ENCODE results near the gene BICD2.

GRCh38 chr9:92666236-92666635 lies 98.4 kb downstream of the BICD2 start:
- TF ChIP-seq, protein P1, sequence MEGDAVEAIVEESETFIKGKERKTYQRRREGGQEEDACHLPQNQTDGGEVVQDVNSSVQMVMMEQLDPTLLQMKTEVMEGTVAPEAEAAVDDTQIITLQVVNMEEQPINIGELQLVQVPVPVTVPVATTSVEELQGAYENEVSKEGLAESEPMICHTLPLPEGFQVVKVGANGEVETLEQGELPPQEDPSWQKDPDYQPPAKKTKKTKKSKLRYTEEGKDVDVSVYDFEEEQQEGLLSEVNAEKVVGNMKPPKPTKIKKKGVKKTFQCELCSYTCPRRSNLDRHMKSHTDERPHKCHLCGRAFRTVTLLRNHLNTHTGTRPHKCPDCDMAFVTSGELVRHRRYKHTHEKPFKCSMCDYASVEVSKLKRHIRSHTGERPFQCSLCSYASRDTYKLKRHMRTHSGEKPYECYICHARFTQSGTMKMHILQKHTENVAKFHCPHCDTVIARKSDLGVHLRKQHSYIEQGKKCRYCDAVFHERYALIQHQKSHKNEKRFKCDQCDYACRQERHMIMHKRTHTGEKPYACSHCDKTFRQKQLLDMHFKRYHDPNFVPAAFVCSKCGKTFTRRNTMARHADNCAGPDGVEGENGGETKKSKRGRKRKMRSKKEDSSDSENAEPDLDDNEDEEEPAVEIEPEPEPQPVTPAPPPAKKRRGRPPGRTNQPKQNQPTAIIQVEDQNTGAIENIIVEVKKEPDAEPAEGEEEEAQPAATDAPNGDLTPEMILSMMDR (IDR thresholded peaks at IDR 0.05) = no peak
- no peak for TF ChIP-seq POLR2A (IDR thresholded peaks at IDR 0.05)

Data from tibial nerve (tissue), 3 donors.